ENCODE results near the gene BDH2. TPM values are rescaled to one million over a fixed set of nuclear protein-coding genes. Genes with fewer than 3 reads are reported as not detected.

BDH2 gene
- total and polyA plus RNA-seq, 2 of the 4 experiments (the other 2 are of a cell fraction): 49.7 to 52.2 TPM

DNA sequence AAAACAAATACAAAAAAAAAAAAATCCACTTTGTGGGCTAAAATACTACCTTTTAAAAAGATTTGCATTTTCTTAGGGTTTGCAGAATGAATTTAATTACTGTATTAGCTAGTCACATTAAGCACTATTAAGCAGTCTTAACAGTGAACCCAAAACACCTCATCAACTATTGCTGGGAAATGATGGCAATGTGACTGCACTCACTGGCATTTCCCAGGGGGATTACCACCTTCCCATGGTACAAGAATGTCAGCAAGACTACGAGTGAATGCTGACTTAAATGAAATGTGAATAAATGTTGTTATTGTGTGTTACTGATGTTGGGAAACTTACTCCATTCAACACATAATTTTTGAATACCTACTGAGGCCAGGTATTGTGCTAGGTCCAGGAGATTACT, 13.1 kb downstream of the BDH2 start:
- BruUV-seq (replicated peaks): no TSS peak
- Histone ChIP-seq H3K79me1 (ENCODE audit: low read depth in 1 of 2, low read length in 2 of 2) (no peaks in the 10 kb centered on the region), H3K27me3 (ENCODE audit: control insufficient read depth, insufficient read depth, low read length) (no peaks in the 10 kb centered on the region), H3K18ac (ENCODE audit: low read depth, low read length) (no peak overlapping the region), H4K5ac (ENCODE audit: low read depth, low read length) (no peak overlapping the region), H2BK15ac (ENCODE audit: low read depth, low read length) (no peak overlapping the region), H2AFZ (replicated peaks; ENCODE audit: low read length, poor library complexity) (no peak overlapping the region), H4K8ac (ENCODE audit: low read depth in 2 of 2, low read length in 2 of 2) (no peak overlapping the region), H3K27ac (ENCODE audit: insufficient read depth, low read length) (no peak overlapping the region), H3K14ac (replicated peaks; ENCODE audit: low read depth, low read length) (no peak overlapping the region), H3K56ac (ENCODE audit: extremely low read depth, insufficient read depth, low read length) (no peak overlapping the region), H3K23ac (ENCODE audit: low read depth, low read length) (no peak overlapping the region), H2BK120ac (ENCODE audit: low read depth, low read length) (no peak overlapping the region), H3K9me3 (ENCODE audit: control insufficient read depth, insufficient read depth, low read length) (no peaks in the 10 kb centered on the region), H3K4me1 (ENCODE audit: control insufficient read depth, insufficient read depth, low read length) (peaks cover 3% of the 10 kb centered on the region; the same call in 1 of the 2 replicates), H2BK20ac (ENCODE audit: low read depth, low read length) (no peak overlapping the region), H4K20me1 (ENCODE audit: insufficient read depth, low read length) (no peaks in the 10 kb centered on the region), H2AK5ac (ENCODE audit: low read depth, low read length) (no peak overlapping the region), H3K9ac (ENCODE audit: low read depth, low read length) (no peak overlapping the region), H3K36me3 (ENCODE audit: control insufficient read depth, insufficient read depth, low read length) (peaks cover 39% of the 10 kb centered on the region), H2BK5ac (ENCODE audit: low read depth, low read length, poor library complexity, severe bottlenecking) (no peak overlapping the region), H4K91ac (ENCODE audit: insufficient read depth, low read depth, low read length) (no peak overlapping the region), H3K4me3 (ENCODE audit: insufficient read depth, low read depth, low read length) (no peak overlapping the region), H3K9me1 (ENCODE audit: insufficient read depth, low read length) (no peaks in the 10 kb centered on the region), H3K4ac (ENCODE audit: low read depth, low read length) (no peak overlapping the region), H3K4me2 (ENCODE audit: low read depth, low read length) (no peak overlapping the region), H2AK9ac (replicated peaks; ENCODE audit: low read depth, low read length, poor library complexity) (no peak overlapping the region)
- ATAC-seq (ENCODE audit: low read depth) (no peak), DNase-seq (no peak)
- no peak for TF ChIP-seq SMC3 (IDR thresholded peaks at IDR 0.05; ENCODE audit: low read depth, low read length)
- TF ChIP-seq CTCF (conservative IDR thresholded peaks at IDR 0.05; ENCODE audit: low read depth, low read length): no peak
- no peak for TF ChIP-seq FOS (IDR thresholded peaks at IDR 0.05; ENCODE audit: low read depth, low read length)
- no peak for TF ChIP-seq MAFK (IDR thresholded peaks at IDR 0.05; ENCODE audit: low read depth, low read length)
- no peak for TF ChIP-seq USF2 (IDR thresholded peaks at IDR 0.05; ENCODE audit: low read depth, low read length)
- TF ChIP-seq RCOR1 (IDR thresholded peaks at IDR 0.05; ENCODE audit: insufficient replicate concordance, low read length): no peak
- no CpG with 5 or more reads among the region's 1 CpG for WGBS, 2 experiments (ENCODE audit: extremely low coverage in 2 of 2, insufficient read length in 1 of 2)
- CTCF ChIA-PET: interaction anchor here (0.6 kb wide), 2 partner anchors 27 to 79 kb away, joined by 6 to 10 read pairs; no protein-coding TSS in a partner anchor
- intact Hi-C loops (cut with micrococcal nuclease) (no loop called here), dilution Hi-C loops (cut with HindIII; ENCODE audit: low sequenced_read_pairs, unreplicated experiment) (no loop called here), in situ Hi-C loops (cut with MboI; ENCODE audit: low sequenced_read_pairs) (loop anchor here (5.0 kb wide), 1 partner anchor 464 kb away; no protein-coding TSS in a partner anchor)
- POLR2A ChIA-PET (ENCODE audit: unreplicated experiment): no interaction called here

Measured in IMR-90 (cell line).